Brain microvascular endothelial cell (primary cell): ENCODE measurements around the gene EDAR.
A peak's percentile ranks its signal among the peaks of the same experiment; 100 is the strongest.

Experiments used
- DNase-seq: peaks from one replicate; pipeline ENCODE4 v3.0.0-alpha.2; 2020
- H3K27ac ChIP-seq: fragments of 250-450 bp; sonication (Bioruptor Pico); 2 replicates; pipeline ENCODE4 v1.5.1; 2020; ENCODE audit warnings: mild to moderate bottlenecking, moderate library complexity
- H3K27me3 ChIP-seq: fragments of 250-450 bp; sonication (Bioruptor Pico); replicated peaks from 2 replicates; pipeline ENCODE4 v1.5.1; 2020; ENCODE audit warnings: mild to moderate bottlenecking
- H3K36me3 ChIP-seq: fragments of 250-450 bp; sonication (Bioruptor Pico); replicated peaks from 2 replicates; pipeline ENCODE4 v1.5.1; 2020; ENCODE audit warnings: mild to moderate bottlenecking
- H3K4me3 ChIP-seq: 2 replicates; pipeline ENCODE4 v1.5.1; 2011; ENCODE audit warnings: low read depth, mild to moderate bottlenecking, control low read depth, low read length, moderate library complexity
- in situ Hi-C: cut with HindIII; loops from 2 replicates; pipeline ENCODE4 v1.10.0; 2017; ENCODE audit warnings: low sequenced_read_pairs, low pct_ligation_motif_present
- TF ChIP-seq, protein P1 (sequence below): IDR thresholded peaks from 2 replicates; pipeline ENCODE4 v1.5.1; 2011; ENCODE audit warnings: low read depth, mild to moderate bottlenecking, moderate library complexity, low read length, control low read depth, inconsistent platforms; ENCODE audit errors: missing control alignments

EDAR gene

DNA sequence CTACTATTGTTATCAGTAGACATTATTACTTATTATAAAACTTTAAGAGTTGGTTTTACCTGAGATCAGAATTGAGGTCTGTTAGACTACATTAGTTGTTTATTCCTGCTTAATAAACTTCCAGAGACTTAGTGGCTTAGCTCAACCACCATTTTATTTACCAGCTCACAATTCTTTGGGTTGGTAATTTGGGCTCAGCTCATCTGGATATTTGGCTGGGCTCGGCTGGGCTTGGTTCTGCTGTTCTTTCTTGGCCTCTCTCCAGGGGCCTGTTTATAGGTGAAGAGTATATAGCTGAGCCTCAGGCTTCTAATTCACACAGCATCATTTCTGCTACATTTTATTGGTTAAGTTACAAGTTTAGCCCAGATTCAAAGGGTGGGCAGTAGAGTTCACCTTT, 134.5 kb downstream of the EDAR start:
- in situ Hi-C loops: no loop called here
- Histone ChIP-seq H3K4me3 (no peak overlapping the region), H3K27ac (no peak overlapping the region), H3K36me3 (no peaks in the 10 kb centered on the region), H3K27me3 (no peaks in the 10 kb centered on the region)
- TF ChIP-seq, protein P1, sequence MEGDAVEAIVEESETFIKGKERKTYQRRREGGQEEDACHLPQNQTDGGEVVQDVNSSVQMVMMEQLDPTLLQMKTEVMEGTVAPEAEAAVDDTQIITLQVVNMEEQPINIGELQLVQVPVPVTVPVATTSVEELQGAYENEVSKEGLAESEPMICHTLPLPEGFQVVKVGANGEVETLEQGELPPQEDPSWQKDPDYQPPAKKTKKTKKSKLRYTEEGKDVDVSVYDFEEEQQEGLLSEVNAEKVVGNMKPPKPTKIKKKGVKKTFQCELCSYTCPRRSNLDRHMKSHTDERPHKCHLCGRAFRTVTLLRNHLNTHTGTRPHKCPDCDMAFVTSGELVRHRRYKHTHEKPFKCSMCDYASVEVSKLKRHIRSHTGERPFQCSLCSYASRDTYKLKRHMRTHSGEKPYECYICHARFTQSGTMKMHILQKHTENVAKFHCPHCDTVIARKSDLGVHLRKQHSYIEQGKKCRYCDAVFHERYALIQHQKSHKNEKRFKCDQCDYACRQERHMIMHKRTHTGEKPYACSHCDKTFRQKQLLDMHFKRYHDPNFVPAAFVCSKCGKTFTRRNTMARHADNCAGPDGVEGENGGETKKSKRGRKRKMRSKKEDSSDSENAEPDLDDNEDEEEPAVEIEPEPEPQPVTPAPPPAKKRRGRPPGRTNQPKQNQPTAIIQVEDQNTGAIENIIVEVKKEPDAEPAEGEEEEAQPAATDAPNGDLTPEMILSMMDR: no peak
- DNase-seq: no peak

DNA sequence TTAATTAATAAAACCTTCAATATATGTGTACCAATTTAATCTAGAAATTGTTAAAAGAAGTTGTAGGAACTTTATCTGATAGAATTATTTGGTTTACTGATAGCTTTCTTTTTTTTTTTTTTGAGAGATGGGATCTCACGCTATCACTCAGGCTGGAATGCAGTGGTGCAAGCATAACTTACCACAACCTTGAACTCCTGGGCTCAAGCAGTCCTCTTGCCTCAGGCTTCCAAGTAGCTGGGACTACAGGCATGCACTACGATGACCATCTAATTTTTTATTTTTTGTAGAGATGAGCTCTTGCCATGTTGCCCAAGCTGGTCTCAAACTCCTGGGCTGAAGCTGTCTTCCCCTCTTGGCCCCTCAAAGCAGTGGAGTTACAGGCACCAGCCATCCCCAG, 135.6 kb downstream of the EDAR start:
- TF ChIP-seq, protein P1: no peak
- no peaks in the 10 kb centered on the region for H3K36me3 ChIP-seq
- no peak overlapping the region for H3K4me3 ChIP-seq
- no peaks in the 10 kb centered on the region for H3K27me3 ChIP-seq
- H3K27ac ChIP-seq: no peak overlapping the region
- in situ Hi-C loops: no loop called here
- DNase-seq: peak; percentile 74

GRCh38 chr2:108852375-108852774, 136.6 kb downstream of the EDAR start:
- TF ChIP-seq, protein P1: no peak
- in situ Hi-C loops: no loop called here
- no peak for DNase-seq
- Histone ChIP-seq H3K4me3 (no peak overlapping the region), H3K36me3 (no peaks in the 10 kb centered on the region), H3K27ac (no peak overlapping the region), H3K27me3 (no peaks in the 10 kb centered on the region)

- no peaks in the 10 kb centered on the region for H3K36me3 ChIP-seq
- H3K27me3 ChIP-seq: no peaks in the 10 kb centered on the region
- no peak overlapping the region for H3K4me3 ChIP-seq
- H3K27ac ChIP-seq: no peak overlapping the region
- no peak for DNase-seq
- in situ Hi-C loops: no loop called here
- TF ChIP-seq, protein P1: no peak
These were observed 142.0 kb downstream of the EDAR start for GRCh38 chr2:108847000-108847399.

GRCh38 chr2:108845923-108846322, 143.1 kb downstream of the EDAR start:
- H3K27me3 ChIP-seq: no peaks in the 10 kb centered on the region
- H3K4me3 ChIP-seq: no peak overlapping the region
- no peaks in the 10 kb centered on the region for H3K36me3 ChIP-seq
- in situ Hi-C loops: no loop called here
- DNase-seq: no peak
- TF ChIP-seq, protein P1: no peak
- no peak overlapping the region for H3K27ac ChIP-seq
